Measurements from ENCODE around the gene NFKBIB.
"Not testable (repeated sequence)": the region's sequence is repeated elsewhere in the genome, so short reads cannot be mapped to it uniquely, and the experiment has no call there.

NFKBIB gene

GRCh38 chr19:38875656-38876395 lies 23.9 kb upstream of the NFKBIB start:
- DNase-seq = no peak

GRCh38 chr19:38877781-38878574 lies 21.8 kb upstream of the NFKBIB start, which contains the start of gene RINL:
RINL (minus strand) TSS chr19:38878275; CDS start chr19:38876742, 1,533 bp downstream.
- peak; percentile 98 for DNase-seq

DNA sequence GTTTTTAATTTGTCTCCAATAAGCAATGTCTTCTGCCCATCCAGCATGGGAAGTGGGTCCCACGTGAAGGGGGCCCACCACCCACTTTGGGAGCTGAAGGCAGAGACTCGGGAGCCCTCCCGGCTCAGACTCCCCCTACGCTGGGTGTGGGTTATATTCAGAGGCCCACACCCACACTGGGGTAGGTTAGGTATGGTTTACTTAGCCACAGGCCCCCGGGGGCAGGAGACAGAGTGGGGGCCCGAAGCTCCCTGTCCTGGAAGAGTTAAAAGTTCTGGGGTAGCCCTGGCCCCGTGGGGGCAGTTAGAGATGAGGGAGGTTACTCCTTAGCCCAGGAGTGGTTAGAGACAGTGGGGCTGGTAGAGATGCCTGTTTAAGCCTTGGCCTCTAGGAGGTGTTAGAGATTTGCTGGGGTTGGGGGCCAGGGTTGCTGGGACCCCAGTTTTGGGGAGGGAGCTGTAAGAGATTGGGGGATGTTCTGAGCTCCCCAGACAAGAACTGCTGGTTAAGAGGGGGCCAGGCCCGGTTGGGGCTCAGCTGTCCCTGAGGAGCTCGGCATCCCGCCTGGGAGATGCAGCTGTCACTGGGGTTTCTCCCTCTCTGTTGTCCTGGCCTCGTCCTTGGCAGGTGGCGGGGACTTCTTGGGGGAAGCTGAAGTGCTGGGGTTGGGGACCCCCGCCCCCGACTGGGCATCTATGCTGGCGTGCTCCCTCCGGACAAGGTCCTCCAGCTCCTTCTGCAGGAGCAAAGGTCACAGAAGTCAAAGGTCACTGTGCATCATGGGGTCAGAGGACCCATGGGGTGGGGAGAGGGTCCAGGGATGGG lies 21.0 kb upstream of the NFKBIB start:
- DNase-seq = no peak

DNA sequence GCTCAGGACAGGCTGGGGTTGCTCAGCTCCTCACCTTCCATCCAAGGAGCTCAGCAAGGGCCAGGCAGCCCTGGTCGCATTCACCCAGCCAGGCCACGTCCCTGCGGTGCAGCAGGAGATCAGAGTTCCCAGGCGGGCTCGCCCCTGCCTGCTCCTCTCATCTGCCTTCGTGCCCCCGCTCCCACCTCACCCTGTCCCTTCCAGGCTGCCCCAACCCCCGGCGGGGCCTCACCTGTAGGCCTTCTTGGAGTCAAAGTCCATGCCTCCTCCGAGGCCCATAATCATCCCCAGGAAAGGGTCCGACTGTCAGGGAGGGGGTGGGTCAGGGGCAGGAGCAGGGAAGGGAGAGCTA lies 20.4 kb upstream of the NFKBIB start:
- DNase-seq = no peak

DNA sequence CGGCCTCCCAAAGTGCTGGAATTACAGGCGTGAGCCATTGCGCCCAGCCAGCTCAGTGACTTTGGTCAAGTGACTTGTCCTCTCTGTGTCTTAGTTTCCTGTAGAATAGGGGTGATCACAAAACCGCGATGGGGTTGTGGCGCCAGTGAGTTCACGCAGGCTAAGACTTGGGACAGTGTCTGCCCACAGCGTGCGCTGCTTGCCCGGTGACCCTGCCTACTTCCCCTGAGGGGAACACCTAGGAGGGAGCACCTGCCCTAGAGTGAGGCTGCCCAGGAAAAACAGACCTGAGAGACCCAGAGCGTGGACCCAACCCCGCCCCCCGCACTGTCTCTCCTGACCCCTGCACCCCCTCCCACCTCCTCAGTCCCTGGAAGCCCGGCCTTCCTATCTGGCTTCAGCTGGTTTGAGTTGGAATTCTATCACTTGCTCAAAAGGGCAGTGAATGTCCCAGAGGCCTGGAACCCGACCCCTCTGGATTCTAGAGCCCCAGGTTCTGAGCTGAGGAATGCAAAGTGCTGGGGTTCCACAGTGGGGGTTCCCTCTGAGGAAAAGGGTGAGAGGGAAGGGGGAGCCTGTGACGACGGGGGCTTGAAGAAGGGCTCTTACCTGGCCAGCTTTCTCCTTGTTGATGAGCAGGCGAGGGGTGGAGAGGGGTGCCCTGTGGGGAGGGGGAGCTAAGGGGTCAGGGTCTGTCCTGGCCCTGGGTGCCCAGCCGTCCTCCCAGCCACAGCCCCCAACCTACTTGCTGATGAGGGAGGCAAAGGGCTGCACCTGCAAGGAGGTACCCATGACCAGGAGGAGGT lies 19.5 kb upstream of the NFKBIB start:
- DNase-seq = no peak

GRCh38 chr19:38880882-38881609 lies 18.7 kb upstream of the NFKBIB start:
- no peak for DNase-seq

GRCh38 chr19:38883286-38883685 lies 16.5 kb upstream of the NFKBIB start:
- DNase-seq = no peak

DNA sequence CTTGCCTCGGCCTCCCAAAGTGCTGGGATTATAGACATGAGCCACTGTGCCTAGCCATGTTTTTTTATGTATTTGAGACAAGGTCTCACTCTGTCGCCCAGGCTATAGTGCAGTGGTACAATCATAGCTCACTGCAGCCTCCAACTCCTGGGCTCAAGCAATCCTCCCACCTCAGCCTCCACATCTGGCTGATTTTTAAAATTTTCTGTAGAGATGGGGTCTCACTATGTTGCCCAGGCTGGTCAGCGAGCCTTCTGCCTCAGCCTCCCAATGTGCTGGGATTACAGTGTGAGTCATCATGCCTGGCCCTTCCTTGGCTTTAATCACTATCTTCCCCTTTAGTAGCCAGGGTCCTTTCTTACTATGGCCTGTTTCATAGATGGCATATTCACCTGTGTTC lies 15.1 kb upstream of the NFKBIB start:
- not testable (repeated sequence) for DNase-seq

- no peak for DNase-seq
Observed at GRCh38 chr19:38888876-38889275, 10.9 kb upstream of the NFKBIB start.

- no peak for DNase-seq
Observed at GRCh38 chr19:38889803-38890202, 10.0 kb upstream of the NFKBIB start.

GRCh38 chr19:38890686-38891085 lies 9.1 kb upstream of the NFKBIB start:
- no peak for DNase-seq

DNA sequence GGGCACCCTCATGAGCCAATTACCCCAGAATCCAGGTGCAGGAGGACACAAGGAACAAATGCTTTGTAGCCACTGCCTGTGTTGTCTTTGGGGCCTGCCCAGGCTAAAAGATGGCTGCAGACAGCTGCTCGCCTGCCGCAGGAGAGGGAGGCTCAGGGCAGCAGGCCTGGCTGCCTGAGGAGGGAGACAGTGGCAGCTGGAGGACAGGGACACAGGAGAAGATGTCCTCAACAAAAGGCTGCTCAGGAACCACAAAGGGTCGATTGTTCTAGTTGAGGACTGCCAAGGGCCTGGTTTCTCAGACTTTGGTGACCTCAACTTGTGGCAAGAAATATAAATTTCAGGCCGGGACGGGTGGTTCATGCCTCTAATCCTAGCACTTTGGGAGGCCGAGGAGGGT lies 8.0 kb upstream of the NFKBIB start:
- DNase-seq = no peak

- no peak for DNase-seq
Observed at GRCh38 chr19:38892841-38893240, 6.9 kb upstream of the NFKBIB start.

- no peak for DNase-seq
Observed at GRCh38 chr19:38893341-38893771, 6.4 kb upstream of the NFKBIB start.

GRCh38 chr19:38894968-38895367 lies 4.8 kb upstream of the NFKBIB start:
- no peak for DNase-seq

- DNase-seq = no peak
Observed at GRCh38 chr19:38898788-38899446, 852 bp upstream of the NFKBIB start.

DNA sequence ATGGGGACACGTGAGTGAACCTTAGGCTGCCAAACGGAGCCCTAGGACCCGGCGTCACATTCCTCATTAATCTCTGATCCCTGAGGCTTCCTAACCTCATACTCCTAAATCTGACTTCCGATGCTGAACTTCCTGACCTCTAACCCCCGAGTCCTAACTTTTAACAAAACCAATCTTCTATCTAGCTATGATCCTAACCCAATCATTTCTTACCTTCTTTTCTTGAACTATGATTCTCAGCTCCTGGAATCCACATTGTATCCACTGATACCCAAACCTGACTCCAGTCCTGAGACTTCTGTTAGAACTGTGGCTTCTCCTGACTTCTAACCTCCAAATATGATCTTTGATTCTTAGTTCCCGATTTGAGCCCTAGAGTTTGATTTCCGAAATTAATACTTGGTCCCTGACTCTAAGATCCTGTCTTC lies 447 bp downstream of the NFKBIB start:
- DNase-seq = no peak

DNA sequence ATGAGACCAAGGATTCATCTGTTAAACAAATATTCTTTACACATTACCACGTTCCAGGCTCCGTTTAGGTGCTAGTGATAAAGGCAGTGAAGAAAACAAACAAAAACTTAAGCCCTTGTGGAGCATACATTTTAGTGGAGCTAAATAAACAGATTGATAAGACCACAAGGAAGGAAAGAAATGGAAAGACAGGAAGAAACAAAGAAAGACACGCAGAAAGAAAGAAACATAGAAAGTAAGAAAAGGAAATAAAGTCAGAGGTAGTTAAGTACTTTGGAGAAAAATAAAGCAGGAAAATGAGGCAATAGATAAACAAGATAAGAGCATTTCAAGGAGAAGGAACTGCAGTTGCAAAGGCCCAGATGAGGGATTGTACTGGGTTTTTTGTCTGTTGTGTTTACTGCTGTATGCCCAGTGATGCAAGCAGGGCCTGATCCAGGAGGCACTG lies 998 bp downstream of the NFKBIB start:
- no peak for DNase-seq

GRCh38 chr19:38901683-38902082 lies 1.9 kb downstream of the NFKBIB start:
- no peak for DNase-seq

- DNase-seq = no peak
Observed at GRCh38 chr19:38904581-38905539, 5.1 kb downstream of the NFKBIB start.

Data from NCI-H510A (cell line).